Spinal cord (tissue), 4 donors: ENCODE measurements around the gene RNF169. TPM values are rescaled to one million over a fixed set of nuclear protein-coding genes. Genes with fewer than 3 reads are reported as not detected.

Experiments
- polyA plus RNA-seq, 2 donors: library from polyadenylated mRNA; unstranded; fragments of 120-200 nt; gene quantifications; one replicate each; pipeline ENCODE4 v1.2.1, GENCODE V29; 2013; ENCODE audit not compliant: insufficient read length in 2 of 2
- small RNA-seq: library from RNA; depleted of rRNA; stranded (forward); fragments of <200 nt; gene quantifications from one replicate; pipeline ENCODE3, GENCODE V24; 2014; ENCODE audit warnings: low replicate concordance
- total RNA-seq, 2 donors: library from RNA; depleted of rRNA in 1 of 2; stranded (reverse); fragments of 120-200 nt in 1 of 2; fragments of >200 nt in 1 of 2; gene quantifications; one replicate each; pipeline versions ENCODE4 v1.2.3 to v1.2.4, GENCODE V29; 2013 to 2014

The RNF169 gene
- total and polyA plus RNA-seq, 4 donors: 10.0 to 25.1 (median 17.0) TPM

Small RNA genes within 50 kb of the gene (small RNA-seq; reads per million reads assigned to genes)
- gene MIR4696: not detected
- gene RN7SL239P: not detected

Other genes with a start within 250 kb of the RNF169 start
- 10 to 100 TPM; 15.8 to 16.8 TPM for gene POLD3, start 156.3 kb upstream of the RNF169 start, total RNA-seq
- 10 to 100 TPM; 15.5 to 17.7 TPM for gene POLD3, start 156.3 kb upstream of the RNF169 start, polyA plus RNA-seq
- gene CHRDL2, start 17.4 kb upstream of the RNF169 start, total RNA-seq: under 1 TPM; 0.11 to 0.30 TPM
- gene CHRDL2, start 17.4 kb upstream of the RNF169 start, polyA plus RNA-seq: 1 to 10 TPM; 1.7 to 2.1 TPM
- 10 to 100 TPM in 1 of 2 donors, 1 to 10 TPM in 1; 9.9 to 11.8 TPM for gene XRRA1, start 200.2 kb downstream of the RNF169 start, total RNA-seq
- gene XRRA1, start 200.2 kb downstream of the RNF169 start, polyA plus RNA-seq: 10 to 100 TPM; 10.6 to 12.5 TPM
- gene SPCS2, start 200.4 kb downstream of the RNF169 start, total RNA-seq: 10 to 100 TPM; 38.2 to 55.5 TPM
- 100 to 1,000 TPM; 280 to 296 TPM for gene SPCS2, start 200.4 kb downstream of the RNF169 start, polyA plus RNA-seq
- 10 to 100 TPM; 14.5 to 16.3 TPM for gene NEU3, start 240.1 kb downstream of the RNF169 start, total RNA-seq
- 10 to 100 TPM; 14.7 TPM for gene NEU3, start 240.1 kb downstream of the RNF169 start, polyA plus RNA-seq